ENCODE data around the gene RBM8A. TPM values are rescaled to one million over a fixed set of nuclear protein-coding genes. Genes with fewer than 3 reads are reported as not detected.

Gene RBM8A
- total RNA-seq, 1 donor from 2014 or later = 177 TPM

GRCh38 chr1:145946477-145946986 lies 19.2 kb upstream of the RBM8A start:
- no peak for DNase-seq (ENCODE audit: low read depth)
- Histone ChIP-seq H2AFZ (ENCODE audit: low read depth, low read length) (no peak overlapping the region), H3K27ac (ENCODE audit: low read depth, low read length) (no peak overlapping the region), H3K4me3 (ENCODE audit: insufficient read depth, low read depth, low read length) (no peak overlapping the region), H3K79me2 (ENCODE audit: insufficient read depth, low read length) (peaks cover 44% of the 10 kb centered on the region), H3K27me3 (ENCODE audit: insufficient read depth, low read length) (no peaks in the 10 kb centered on the region), H3K9me3 (ENCODE audit: insufficient read depth, low read depth, low read length) (no peaks in the 10 kb centered on the region), H3K4me2 (ENCODE audit: low read length) (no peak overlapping the region), H3K9ac (ENCODE audit: low read length) (no peak overlapping the region), H4K20me1 (ENCODE audit: insufficient read depth, low read length) (peaks cover 33% of the 10 kb centered on the region), H3K4me1 (ENCODE audit: insufficient read depth, low read length) (no peaks in the 10 kb centered on the region), H3K36me3 (ENCODE audit: insufficient read depth, low read length) (peaks cover 13% of the 10 kb centered on the region)
- Mint-ChIP-seq H3K27me3 (ENCODE audit: low read depth, unreplicated experiment) (no peaks in the 10 kb centered on the region), H3K4me3 (ENCODE audit: unreplicated experiment) (no peak overlapping the region), H3K4me1 (ENCODE audit: low read depth, unreplicated experiment) (no peaks in the 10 kb centered on the region), H3K27ac (ENCODE audit: unreplicated experiment) (no peak overlapping the region), H3K36me3 (ENCODE audit: low read depth, unreplicated experiment) (peaks cover 17% of the 10 kb centered on the region), H3K9me3 (ENCODE audit: unreplicated experiment) (no peaks in the 10 kb centered on the region)
- no peak for TF ChIP-seq EZH2 (IDR thresholded peaks at IDR 0.05; ENCODE audit: insufficient read depth, low read length)
- TF ChIP-seq, protein P1, sequence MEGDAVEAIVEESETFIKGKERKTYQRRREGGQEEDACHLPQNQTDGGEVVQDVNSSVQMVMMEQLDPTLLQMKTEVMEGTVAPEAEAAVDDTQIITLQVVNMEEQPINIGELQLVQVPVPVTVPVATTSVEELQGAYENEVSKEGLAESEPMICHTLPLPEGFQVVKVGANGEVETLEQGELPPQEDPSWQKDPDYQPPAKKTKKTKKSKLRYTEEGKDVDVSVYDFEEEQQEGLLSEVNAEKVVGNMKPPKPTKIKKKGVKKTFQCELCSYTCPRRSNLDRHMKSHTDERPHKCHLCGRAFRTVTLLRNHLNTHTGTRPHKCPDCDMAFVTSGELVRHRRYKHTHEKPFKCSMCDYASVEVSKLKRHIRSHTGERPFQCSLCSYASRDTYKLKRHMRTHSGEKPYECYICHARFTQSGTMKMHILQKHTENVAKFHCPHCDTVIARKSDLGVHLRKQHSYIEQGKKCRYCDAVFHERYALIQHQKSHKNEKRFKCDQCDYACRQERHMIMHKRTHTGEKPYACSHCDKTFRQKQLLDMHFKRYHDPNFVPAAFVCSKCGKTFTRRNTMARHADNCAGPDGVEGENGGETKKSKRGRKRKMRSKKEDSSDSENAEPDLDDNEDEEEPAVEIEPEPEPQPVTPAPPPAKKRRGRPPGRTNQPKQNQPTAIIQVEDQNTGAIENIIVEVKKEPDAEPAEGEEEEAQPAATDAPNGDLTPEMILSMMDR (IDR thresholded peaks at IDR 0.05; ENCODE audit: insufficient read depth, low read depth, low read length) = no peak
- no peak for FAIRE-seq

DNA sequence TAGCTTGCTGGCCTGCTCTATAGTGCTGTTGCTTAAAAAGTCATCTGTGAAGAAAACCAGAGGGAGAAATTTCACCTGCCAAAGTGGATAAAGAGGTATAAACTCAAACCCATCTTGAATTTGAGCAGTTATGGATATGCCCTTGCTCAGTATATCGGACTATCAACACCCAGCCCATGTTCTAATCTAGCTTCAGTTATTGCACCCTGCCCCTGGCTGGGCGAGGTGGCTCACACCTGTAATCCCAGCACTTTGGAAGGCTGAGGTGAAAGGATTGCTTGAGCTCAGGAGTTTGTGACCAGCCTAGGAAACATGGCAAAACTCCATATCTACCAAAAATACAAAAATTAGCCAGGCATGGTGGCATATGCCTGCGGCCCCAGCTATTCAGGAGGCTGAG lies 17.2 kb upstream of the RBM8A start:
- Histone ChIP-seq H3K36me3 (ENCODE audit: insufficient read depth, low read length) (peaks cover 14% of the 10 kb centered on the region), H3K27ac (ENCODE audit: low read depth, low read length) (no peak overlapping the region), H3K9me3 (ENCODE audit: insufficient read depth, low read depth, low read length) (no peaks in the 10 kb centered on the region), H3K27me3 (ENCODE audit: insufficient read depth, low read length) (no peaks in the 10 kb centered on the region), H4K20me1 (ENCODE audit: insufficient read depth, low read length) (peaks cover 24% of the 10 kb centered on the region), H3K4me3 (ENCODE audit: insufficient read depth, low read depth, low read length) (no peak overlapping the region), H3K4me1 (ENCODE audit: insufficient read depth, low read length) (no peaks in the 10 kb centered on the region), H2AFZ (ENCODE audit: low read depth, low read length) (no peak overlapping the region), H3K9ac (ENCODE audit: low read length) (no peak overlapping the region), H3K4me2 (ENCODE audit: low read length) (no peak overlapping the region), H3K79me2 (ENCODE audit: insufficient read depth, low read length) (peaks cover 29% of the 10 kb centered on the region)
- Mint-ChIP-seq H3K4me3 (ENCODE audit: unreplicated experiment) (no peak overlapping the region), H3K4me1 (ENCODE audit: low read depth, unreplicated experiment) (no peaks in the 10 kb centered on the region), H3K27ac (ENCODE audit: unreplicated experiment) (no peak overlapping the region), H3K27me3 (ENCODE audit: low read depth, unreplicated experiment) (no peaks in the 10 kb centered on the region), H3K36me3 (ENCODE audit: low read depth, unreplicated experiment) (peaks cover 14% of the 10 kb centered on the region), H3K9me3 (ENCODE audit: unreplicated experiment) (no peaks in the 10 kb centered on the region)
- TF ChIP-seq, protein P1 (IDR thresholded peaks at IDR 0.05; ENCODE audit: insufficient read depth, low read depth, low read length) = no peak
- no peak for TF ChIP-seq EZH2 (IDR thresholded peaks at IDR 0.05; ENCODE audit: insufficient read depth, low read length)
- no peak for FAIRE-seq
- no peak for DNase-seq (ENCODE audit: low read depth)

DNA sequence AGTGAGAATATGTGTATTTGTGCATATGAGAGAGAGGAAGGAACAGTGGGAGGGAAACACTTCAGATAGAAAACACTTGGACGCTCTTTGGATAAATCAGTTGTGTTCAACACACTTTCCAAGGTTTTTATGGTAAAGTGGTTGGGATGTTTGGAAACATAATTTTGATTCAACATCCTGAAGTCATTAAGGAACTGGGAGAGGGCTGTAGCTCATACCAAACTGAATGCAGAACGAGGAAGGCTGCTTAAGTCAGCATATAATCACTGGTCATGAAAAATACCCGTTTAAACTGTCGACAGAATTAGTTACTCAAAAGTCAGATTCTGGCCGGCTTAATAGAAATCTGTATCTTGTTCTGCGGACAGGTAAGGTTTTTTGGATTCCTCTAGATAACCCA lies 15.6 kb upstream of the RBM8A start:
- H3K4me1 ChIP-seq (ENCODE audit: insufficient read depth, low read length) = no peaks in the 10 kb centered on the region
- H3K27me3 ChIP-seq (ENCODE audit: insufficient read depth, low read length) = no peaks in the 10 kb centered on the region
- H3K9me3 ChIP-seq (ENCODE audit: insufficient read depth, low read depth, low read length) = no peaks in the 10 kb centered on the region
- no peak overlapping the region for H2AFZ ChIP-seq (ENCODE audit: low read depth, low read length)
- H3K9ac ChIP-seq (ENCODE audit: low read length) = no peak overlapping the region
- TF ChIP-seq, protein P1 (IDR thresholded peaks at IDR 0.05; ENCODE audit: insufficient read depth, low read depth, low read length) = no peak
- no peak for TF ChIP-seq EZH2 (IDR thresholded peaks at IDR 0.05; ENCODE audit: insufficient read depth, low read length)
- H3K36me3 Mint-ChIP-seq (ENCODE audit: low read depth, unreplicated experiment) = peaks cover 14% of the 10 kb centered on the region
- FAIRE-seq (no peak), DNase-seq (ENCODE audit: low read depth) (no peak)
- H3K4me2 ChIP-seq (ENCODE audit: low read length) = no peak overlapping the region
- H3K27ac ChIP-seq (ENCODE audit: low read depth, low read length) = no peak overlapping the region
- no peaks in the 10 kb centered on the region for H3K9me3 Mint-ChIP-seq (ENCODE audit: unreplicated experiment)
- H3K4me3 ChIP-seq (ENCODE audit: insufficient read depth, low read depth, low read length) = no peak overlapping the region
- peaks cover 14% of the 10 kb centered on the region for H3K79me2 ChIP-seq (ENCODE audit: insufficient read depth, low read length)
- no peak overlapping the region for H3K4me3 Mint-ChIP-seq (ENCODE audit: unreplicated experiment)
- no peak overlapping the region for H3K27ac Mint-ChIP-seq (ENCODE audit: unreplicated experiment)
- no peaks in the 10 kb centered on the region for H3K27me3 Mint-ChIP-seq (ENCODE audit: low read depth, unreplicated experiment)
- no peaks in the 10 kb centered on the region for H3K4me1 Mint-ChIP-seq (ENCODE audit: low read depth, unreplicated experiment)
- peaks cover 9% of the 10 kb centered on the region for H4K20me1 ChIP-seq (ENCODE audit: insufficient read depth, low read length)
- H3K36me3 ChIP-seq (ENCODE audit: insufficient read depth, low read length) = peaks cover 17% of the 10 kb centered on the region

All from astrocyte (in vitro differentiated cells and primary cell).